ENCODE measurements around the gene CCDC186.
A peak's percentile ranks its signal among the peaks of the same experiment; 100 is the strongest.

Gene CCDC186

GRCh38 chr10:114173921-114174694 lies at the start of gene CCDC186:
Gene CCDC186 (minus strand): TSS chr10:114174203. CDS start chr10:114163268, 10,935 bp downstream.
- peak; percentile 93 for DNase-seq

- DNase-seq, result no peak
These were observed 49.1 kb upstream of the CCDC186 start for GRCh38 chr10:114223066-114223465.

- DNase-seq, result no peak
These were observed 47.2 kb upstream of the CCDC186 start for GRCh38 chr10:114221235-114221634.

- no peak for DNase-seq
These were observed 46.3 kb upstream of the CCDC186 start for GRCh38 chr10:114220281-114220680.

GRCh38 chr10:114215033-114215432 lies 41.0 kb upstream of the CCDC186 start:
- DNase-seq, result no peak

- DNase-seq, result no peak
These were observed 38.1 kb upstream of the CCDC186 start for GRCh38 chr10:114212153-114212552.

- no peak for DNase-seq
These were observed 34.3 kb upstream of the CCDC186 start for GRCh38 chr10:114208351-114208750.

- no peak for DNase-seq
These were observed 33.3 kb upstream of the CCDC186 start for GRCh38 chr10:114207349-114207748.

- DNase-seq, result no peak
These were observed 32.9 kb upstream of the CCDC186 start for GRCh38 chr10:114206902-114207301.

GRCh38 chr10:114202812-114203211 lies 28.8 kb upstream of the CCDC186 start:
- no peak for DNase-seq

- no peak for DNase-seq
These were observed 25.2 kb upstream of the CCDC186 start for GRCh38 chr10:114199239-114199638.

- DNase-seq, result no peak
These were observed 21.1 kb upstream of the CCDC186 start for GRCh38 chr10:114195079-114195478.

- DNase-seq, result no peak
These were observed 15.7 kb upstream of the CCDC186 start for GRCh38 chr10:114189700-114190099.

- no peak for DNase-seq
These were observed 14.9 kb upstream of the CCDC186 start for GRCh38 chr10:114188900-114189299.

GRCh38 chr10:114188001-114188400 lies 14.0 kb upstream of the CCDC186 start:
- DNase-seq, result no peak

GRCh38 chr10:114184276-114184675 lies 10.3 kb upstream of the CCDC186 start:
- DNase-seq, result no peak

- DNase-seq, result no peak
These were observed 9.6 kb upstream of the CCDC186 start for GRCh38 chr10:114183563-114183962.

GRCh38 chr10:114181971-114182370 lies 8.0 kb upstream of the CCDC186 start:
- DNase-seq, result no peak

- no peak for DNase-seq
These were observed 6.9 kb upstream of the CCDC186 start for GRCh38 chr10:114180937-114181336.

GRCh38 chr10:114179747-114180146 lies 5.7 kb upstream of the CCDC186 start:
- no peak for DNase-seq

- no peak for DNase-seq
These were observed 5.1 kb upstream of the CCDC186 start, which contains the start of gene TDRD1 for GRCh38 chr10:114179148-114179547. Gene TDRD1 (plus strand): TSS chr10:114179353. CDS start chr10:114187832, 8,479 bp downstream.

GRCh38 chr10:114176511-114176910 lies 2.5 kb upstream of the CCDC186 start:
- DNase-seq, result no peak

- no peak for DNase-seq
These were observed 1.7 kb upstream of the CCDC186 start for GRCh38 chr10:114175667-114176066.

- DNase-seq, result peak; percentile 69
These were observed 739 bp upstream of the CCDC186 start for GRCh38 chr10:114174695-114175188.

- DNase-seq, result no peak
These were observed 441 bp downstream of the CCDC186 start for GRCh38 chr10:114173603-114173920.
